HG03108 (cell line): ENCODE results near the gene RNF10.
"Not testable (repeated sequence)": the region's sequence is repeated elsewhere in the genome, so short reads cannot be mapped to it uniquely, and the experiment has no call there.

Experiments used
- ATAC-seq: cut with Tn5 transposase; IDR thresholded peaks from one replicate; pipeline ENCODE4 v1.9.1; 2021; ENCODE audit warnings: moderate library complexity; ENCODE audit not compliant: unreplicated experiment

The RNF10 gene

GRCh38 chr12:120522568-120522967, 11.6 kb upstream of the RNF10 start:
- ATAC-seq: no peak

DNA sequence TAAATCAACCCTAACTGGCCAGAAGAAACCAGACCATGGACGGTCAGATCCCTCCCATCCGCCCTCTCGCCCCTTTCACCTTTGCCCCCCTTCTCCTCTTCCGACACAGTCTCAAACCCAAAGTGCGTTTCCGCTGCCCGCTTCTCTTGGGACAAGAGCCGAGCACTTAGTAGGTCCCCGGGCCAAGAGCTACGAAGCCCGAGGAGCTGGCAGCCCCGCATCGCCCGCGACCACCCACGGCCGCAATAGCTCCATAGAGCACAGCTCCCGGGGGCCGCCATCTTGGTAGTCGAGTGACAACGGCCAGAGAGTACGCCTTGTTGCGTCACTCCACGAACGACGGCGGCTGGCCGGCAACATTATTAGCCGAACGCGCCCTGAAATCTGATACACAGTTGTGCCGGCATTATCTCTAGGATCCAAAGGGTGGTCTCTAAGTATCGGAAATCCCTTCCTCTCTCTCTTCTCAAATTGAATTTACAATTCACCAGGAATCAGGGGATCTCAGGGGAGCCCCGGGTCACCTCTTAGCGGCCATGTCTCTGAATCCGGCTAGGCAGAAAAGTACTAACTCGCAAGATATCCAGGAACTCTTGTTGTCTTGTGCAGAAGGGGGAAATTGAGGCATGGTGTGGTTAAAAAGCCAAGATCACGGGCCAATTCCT, 5.2 kb upstream of the RNF10 start, which contains the start of gene COQ5:
Gene COQ5, minus strand, starts transcription at position 298 of the 665 bp plus-strand sequence. Its CDS starts 17 bp downstream, at position 281.
- peak; percentile 67 for ATAC-seq

DNA sequence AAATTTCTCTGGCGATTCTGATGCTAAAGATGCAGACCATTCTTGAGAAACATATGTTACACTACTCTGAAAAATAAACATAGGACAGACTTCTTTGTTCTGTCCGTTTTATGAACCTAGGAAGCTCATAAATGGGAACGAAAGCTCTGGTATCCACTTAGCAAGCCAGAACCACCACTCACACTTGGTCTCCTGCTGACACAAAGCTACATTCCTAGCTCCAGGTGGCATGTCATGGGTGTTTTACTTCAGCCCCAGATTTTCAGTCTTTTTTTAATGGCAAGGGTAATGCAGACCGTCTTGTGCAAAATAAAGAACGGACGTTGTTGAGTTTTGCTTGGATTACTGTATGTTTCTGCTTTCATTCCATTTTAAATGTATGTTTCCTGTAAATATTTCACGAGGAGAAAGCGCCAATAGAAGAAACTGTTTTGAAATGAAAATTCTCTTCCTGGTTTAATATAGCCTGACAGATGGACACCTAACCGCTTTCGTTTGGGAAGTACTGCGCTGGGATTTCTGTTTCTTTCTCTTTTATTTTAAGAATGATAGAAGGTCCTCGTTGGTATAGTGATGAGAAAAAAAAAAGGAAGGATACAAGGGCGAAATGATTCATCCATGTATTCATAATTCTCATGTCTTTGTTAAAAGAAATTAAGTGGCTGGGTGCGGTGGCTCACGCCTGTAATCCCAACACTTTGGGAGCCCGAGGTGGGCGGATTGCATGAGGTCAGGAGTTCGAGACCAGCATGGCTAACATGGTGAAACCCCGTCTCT, 4.3 kb upstream of the RNF10 start:
- no peak for ATAC-seq

- ATAC-seq: not testable (repeated sequence)
These were observed 3.8 kb upstream of the RNF10 start for GRCh38 chr12:120530418-120530761.

DNA sequence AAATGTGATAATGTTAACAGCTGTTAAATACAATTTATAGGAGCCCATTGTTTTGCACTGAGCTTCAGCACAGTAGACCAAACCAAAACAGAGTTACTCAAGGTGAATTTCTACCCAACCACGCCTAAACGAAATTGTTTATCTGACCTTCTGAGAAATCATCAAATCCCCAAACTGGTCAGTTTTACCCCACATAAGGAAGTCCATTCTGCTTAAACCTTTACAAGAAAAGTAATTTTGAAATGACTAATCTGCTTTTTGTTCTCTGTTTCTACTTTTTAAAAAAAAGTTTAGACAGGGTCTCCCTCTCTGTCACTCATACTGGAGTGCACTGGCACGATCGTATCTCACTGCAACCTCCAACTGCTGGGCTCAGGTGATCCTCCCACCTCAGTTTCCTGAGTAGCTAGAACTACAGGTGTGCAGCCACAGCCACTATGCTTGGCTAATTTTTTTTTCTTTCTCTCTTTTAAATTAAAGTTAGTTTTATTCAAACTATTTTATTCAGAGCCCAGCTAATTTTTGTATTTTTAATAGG, 1.4 kb upstream of the RNF10 start:
- ATAC-seq: no peak

DNA sequence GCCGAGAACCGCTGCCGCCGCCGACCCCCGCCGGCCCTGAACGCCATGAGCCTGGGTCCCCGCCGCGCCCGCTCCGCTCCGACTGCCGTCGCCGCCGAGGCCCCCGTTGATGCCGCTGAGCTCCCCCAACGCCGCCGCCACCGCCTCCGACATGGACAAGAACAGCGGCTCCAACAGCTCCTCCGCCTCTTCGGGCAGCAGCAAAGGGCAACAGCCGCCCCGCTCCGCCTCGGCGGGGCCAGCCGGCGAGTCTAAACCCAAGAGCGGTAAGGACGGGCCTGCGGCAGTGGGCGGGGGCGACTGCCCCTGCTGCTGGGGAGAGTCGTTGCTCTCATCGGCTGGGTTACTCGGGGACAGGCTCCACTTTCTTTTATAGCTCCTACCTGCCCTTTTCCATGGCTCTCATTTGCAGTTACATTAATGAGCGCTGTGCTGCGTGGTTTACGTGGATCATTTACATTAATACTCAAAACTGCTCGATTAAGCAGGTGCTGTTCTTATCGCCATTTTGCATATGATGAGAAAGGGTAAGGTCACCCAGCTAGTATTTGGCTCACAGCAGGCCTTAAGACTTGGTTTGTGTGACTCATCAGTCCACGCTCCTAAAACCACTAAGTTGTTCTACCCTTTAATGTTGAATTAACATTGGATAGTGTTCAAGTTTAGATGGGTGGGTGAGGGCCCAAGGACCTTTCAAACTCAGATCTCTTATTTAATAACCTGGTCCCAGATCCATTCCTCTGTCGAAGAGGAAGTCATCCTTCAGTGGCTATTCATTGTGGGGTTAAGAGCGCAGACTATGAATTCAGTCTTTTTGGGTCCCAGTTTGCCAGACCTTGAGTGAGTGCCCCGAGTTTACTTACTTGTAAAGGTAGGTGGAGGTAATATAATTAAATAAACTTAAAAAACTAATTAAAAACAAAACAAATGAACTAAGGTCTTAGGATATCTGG, 823 bp downstream of the RNF10 start:
- peak; percentile 18 for ATAC-seq

DNA sequence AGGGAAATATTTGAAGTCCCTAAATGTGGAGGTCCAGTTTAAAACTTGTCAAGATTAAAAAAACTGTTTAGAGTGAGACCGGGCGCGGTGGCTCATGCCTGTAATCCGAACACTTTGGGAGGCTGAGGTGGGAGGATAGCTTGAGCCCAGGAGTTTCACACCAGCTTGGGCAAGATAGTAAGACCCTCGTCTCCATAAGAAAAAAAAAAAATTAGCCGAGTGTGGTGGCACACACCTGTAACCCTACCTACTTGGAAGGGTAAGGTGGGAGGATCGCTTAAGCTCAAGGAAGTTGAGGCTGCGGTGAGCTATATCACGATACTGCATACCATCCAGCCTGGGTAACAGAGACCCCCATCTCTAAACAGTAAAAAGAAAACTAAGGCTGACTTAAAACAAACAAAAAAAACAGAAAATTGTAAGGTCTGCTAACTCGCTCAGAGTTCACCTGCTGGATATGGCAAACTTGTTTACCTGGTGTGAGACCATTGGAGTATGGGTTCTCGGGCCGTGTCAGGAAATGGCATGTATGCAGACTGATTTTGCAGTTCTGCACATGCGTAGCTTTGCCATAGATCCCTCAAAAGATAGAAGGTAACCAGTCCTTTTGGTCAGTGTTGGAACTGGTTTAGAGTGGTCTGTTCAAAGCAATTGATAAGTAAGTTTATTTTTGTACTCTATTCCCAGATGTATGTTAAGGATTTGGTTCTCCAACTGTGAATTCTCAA, 2.1 kb downstream of the RNF10 start:
- no peak for ATAC-seq

- ATAC-seq: no peak
These were observed 3.7 kb downstream of the RNF10 start for GRCh38 chr12:120537856-120538220.

GRCh38 chr12:120538281-120539156, 4.4 kb downstream of the RNF10 start:
- ATAC-seq: no peak

DNA sequence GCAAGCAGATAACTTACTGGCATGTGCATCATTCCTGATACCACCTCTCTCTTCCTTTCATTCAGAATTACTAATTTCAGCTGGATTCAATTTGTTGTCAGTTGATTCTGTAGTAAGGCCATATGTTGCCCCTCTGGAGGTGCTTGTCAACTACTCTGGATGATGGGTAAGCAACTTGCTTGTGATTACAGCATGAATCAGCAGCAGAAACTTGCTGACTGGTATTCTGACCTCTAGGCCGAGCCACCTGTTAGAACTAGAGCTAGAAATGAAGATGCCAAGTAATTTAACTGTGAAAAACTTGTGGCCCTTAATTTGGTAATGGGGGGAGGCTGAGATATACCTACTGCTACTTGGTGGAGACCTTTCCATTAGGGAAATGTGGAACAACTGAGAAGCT, 5.1 kb downstream of the RNF10 start:
- ATAC-seq: no peak

DNA sequence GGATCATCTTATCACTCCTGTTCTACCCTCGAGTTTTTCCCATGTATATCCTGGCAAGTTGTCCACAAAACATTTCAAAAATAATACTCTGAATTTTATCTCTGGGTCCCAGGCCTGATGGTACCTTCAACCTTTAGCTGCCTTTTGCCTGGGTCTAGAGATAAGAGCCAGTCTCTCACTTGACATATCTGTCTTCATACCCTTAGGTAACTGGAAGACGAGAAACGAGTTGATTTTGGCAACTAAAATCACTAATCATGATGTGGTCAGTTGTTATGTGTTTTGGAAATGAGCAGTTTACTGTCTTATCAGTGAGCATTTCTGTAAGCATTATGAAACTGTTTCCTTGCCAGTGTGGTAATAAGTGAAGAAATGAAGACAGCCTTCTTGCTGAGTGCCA, 6.3 kb downstream of the RNF10 start:
- ATAC-seq: no peak

DNA sequence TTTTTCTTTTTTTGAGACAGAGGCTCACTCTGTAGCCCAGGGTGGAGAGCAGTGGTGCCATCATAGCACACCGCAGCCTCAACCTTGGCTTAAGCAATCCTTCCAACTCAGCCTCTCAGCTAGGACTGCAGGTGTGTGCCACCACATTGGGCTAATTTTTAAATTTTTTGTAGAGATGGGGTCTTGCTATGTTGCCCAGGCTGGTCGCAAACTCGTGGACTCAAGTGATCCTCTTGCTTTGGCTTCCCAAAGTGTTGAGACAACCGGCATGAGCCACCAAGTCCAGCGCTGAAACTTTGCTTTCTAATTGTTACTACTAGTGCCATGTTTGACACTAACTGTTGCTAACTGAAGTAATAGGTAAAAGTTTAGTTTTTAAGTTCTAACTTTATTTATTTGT, 8.0 kb downstream of the RNF10 start:
- no peak for ATAC-seq

DNA sequence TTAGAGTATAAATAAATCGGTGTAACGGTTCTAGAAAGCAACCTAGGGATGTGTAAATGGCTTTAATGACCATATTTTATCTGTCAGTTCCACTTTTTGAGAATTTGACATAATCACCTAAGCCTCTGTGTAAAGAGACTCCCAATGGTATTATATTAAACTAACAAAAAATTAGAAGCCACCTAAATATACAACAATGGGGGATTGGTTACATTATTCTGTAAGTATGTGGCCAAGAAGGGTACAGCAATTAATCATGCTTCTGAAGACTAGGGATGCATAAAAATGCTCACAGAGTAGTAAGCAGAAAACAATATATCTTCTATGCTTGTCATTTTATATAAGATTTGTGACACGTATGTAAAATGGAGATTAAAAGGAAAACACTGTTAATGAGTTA, 10.5 kb downstream of the RNF10 start:
- no peak for ATAC-seq

- ATAC-seq: no peak
These were observed 11.9 kb downstream of the RNF10 start for GRCh38 chr12:120546050-120546386.

- no peak for ATAC-seq
These were observed 20.5 kb downstream of the RNF10 start for GRCh38 chr12:120554678-120555077.

GRCh38 chr12:120557589-120557988, 23.4 kb downstream of the RNF10 start:
- ATAC-seq: no peak

DNA sequence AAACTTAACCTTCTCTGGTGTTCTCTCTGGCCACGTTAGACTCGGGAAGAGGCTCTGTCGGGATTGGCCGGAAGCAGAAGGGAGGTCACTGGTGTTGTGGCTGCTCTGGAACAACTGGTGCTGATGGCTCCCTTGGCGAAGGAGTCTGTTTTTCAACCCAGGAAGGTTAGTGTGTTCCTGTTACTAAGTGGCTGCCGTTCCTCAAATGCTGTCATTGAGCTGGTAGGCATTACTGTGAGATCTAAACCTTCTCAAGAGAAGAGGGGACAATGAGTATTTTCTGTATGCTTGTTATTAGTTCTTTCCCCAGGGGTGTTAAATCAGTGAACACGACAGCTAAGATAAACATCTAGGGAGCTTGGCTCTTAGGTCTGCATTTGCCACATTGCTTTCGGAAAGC, 28.8 kb downstream of the RNF10 start:
- no peak for ATAC-seq

- no peak for ATAC-seq
These were observed 29.3 kb downstream of the RNF10 start for GRCh38 chr12:120563495-120563894.

GRCh38 chr12:120571299-120571698, 37.1 kb downstream of the RNF10 start:
- no peak for ATAC-seq

DNA sequence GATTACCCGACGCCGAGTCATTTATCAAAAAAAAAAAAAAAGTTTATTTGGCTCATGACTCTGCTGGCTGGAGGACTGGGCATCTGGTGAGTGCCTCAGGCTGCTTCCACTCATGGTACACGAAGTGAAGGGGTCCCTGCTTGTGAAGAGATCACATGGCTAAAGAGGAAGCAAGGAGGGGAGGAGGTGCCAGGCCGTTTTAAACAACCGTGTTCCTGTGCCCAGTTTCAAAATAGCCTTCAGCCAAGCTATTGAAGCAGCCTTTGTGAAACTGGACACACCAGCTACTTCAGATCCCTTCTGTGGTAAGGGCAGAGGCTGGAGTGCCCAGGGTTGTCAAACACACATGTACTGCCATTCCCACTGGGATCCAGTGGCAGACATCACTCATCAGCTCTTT, 39.4 kb downstream of the RNF10 start:
- no peak for ATAC-seq
